Measurements from ENCODE around the gene BOD1L1. TPM values are rescaled to one million over a fixed set of nuclear protein-coding genes. Genes with fewer than 3 reads are reported as not detected.

BOD1L1 gene
- total RNA-seq, 4 donors from 2014 or later, result 33.7 to 72.2 (median 60.8) TPM

DNA sequence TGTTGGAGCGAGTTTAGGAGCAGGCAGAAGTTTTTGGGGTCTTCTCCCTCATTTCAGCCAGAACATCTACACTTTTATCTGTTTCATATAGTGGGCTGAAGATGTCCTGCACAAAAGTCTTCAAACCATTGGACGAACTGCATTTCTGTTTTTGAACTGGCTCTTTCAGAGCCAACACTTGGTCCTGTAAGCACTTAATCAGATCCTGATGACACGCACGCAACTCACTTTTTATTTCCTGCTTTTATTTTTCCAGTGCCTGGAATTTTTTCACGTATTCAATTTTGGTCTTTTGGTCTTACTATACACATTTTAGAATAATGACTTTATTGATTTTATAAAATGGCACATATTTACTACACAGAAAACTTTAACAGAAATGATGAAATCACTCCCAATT is 43.0 kb downstream of the BOD1L1 start:
- in situ Hi-C loops (cut with MboI; ENCODE audit: low pct_ligation_motif_present in 1 of 4, low pct_unique_long_range_greater_than_20kb in 1 of 4, low sequenced_read_pairs in 3 of 4) (no loop called here), intact Hi-C loops (cut with DNase I; ENCODE audit: low total_unique reads) (no loop called here)
- H3K4me1 ChIP-seq, result no peaks in the 10 kb centered on the region
- H3K9me3 ChIP-seq, result no peaks in the 10 kb centered on the region
- no peak overlapping the region for H3K4me3 ChIP-seq
- DNase-seq, result no peak
- WGBS, 2 donors (ENCODE audit: low coverage in 1 of 2), result 95 to 96% methylated on average over 3 to 5 of the region's 5 CpGs
- H3K36me3 ChIP-seq, result peaks cover 0 to 87% (median 31%) of the 10 kb centered on the region in 4 donors
- H3K27ac ChIP-seq, result no peak overlapping the region
- TF ChIP-seq POLR2A (IDR thresholded peaks at IDR 0.05) (no peak), EP300 (IDR thresholded peaks at IDR 0.05; ENCODE audit: low read depth) (no peak), CTCF (IDR thresholded peaks at IDR 0.05) (no peak), POLR2AphosphoS5 (IDR thresholded peaks at IDR 0.05) (no peak)
- H3K27me3 ChIP-seq, result no peaks in the 10 kb centered on the region

DNA sequence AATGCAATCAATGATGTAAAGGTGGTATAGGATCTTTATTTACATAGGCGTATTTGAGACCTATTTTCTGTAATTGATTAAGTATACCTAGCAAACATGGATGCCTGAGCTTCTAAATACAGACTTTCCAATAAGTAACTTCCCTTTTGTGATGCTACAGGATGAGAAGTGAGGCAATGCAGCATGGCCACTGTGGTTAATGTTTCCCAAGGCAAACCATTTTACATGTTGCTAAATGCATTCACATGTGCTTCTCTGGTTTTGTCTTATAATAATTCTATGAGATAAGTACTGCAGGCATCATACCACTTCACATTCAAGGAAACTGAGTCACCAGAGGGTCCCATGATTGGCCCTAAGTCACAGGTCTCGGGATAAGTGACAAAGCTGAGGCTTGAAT is 47.5 kb downstream of the BOD1L1 start:
- Histone ChIP-seq H3K27ac (no peak overlapping the region), H3K36me3 (peaks cover 4 to 88% (median 28%) of the 10 kb centered on the region in 4 donors), H3K4me3 (no peak overlapping the region), H3K4me1 (no peaks in the 10 kb centered on the region), H3K27me3 (no peaks in the 10 kb centered on the region), H3K9me3 (no peaks in the 10 kb centered on the region)
- TF ChIP-seq POLR2A (IDR thresholded peaks at IDR 0.05) (no peak), EP300 (IDR thresholded peaks at IDR 0.05; ENCODE audit: low read depth) (no peak), CTCF (IDR thresholded peaks at IDR 0.05) (no peak), POLR2AphosphoS5 (IDR thresholded peaks at IDR 0.05) (no peak)
- WGBS, 2 donors (ENCODE audit: low coverage in 1 of 2), result 95 to 99% methylated on average over 2 of the region's 2 CpGs
- in situ Hi-C loops (cut with MboI; ENCODE audit: low pct_ligation_motif_present in 1 of 4, low pct_unique_long_range_greater_than_20kb in 1 of 4, low sequenced_read_pairs in 3 of 4), result no loop called here
- intact Hi-C loops (cut with DNase I; ENCODE audit: low total_unique reads), result no loop called here
- no peak for DNase-seq

- 86 to 94% methylated on average over 2 to 3 of the region's 3 CpGs for WGBS, 2 donors (ENCODE audit: low coverage in 1 of 2)
- in situ Hi-C loops (cut with MboI; ENCODE audit: low pct_ligation_motif_present in 1 of 4, low pct_unique_long_range_greater_than_20kb in 1 of 4, low sequenced_read_pairs in 3 of 4) (no loop called here), intact Hi-C loops (cut with DNase I; ENCODE audit: low total_unique reads) (no loop called here)
- TF ChIP-seq POLR2AphosphoS5 (IDR thresholded peaks at IDR 0.05) (no peak), CTCF (IDR thresholded peaks at IDR 0.05) (no peak), EP300 (IDR thresholded peaks at IDR 0.05; ENCODE audit: low read depth) (no peak), POLR2A (IDR thresholded peaks at IDR 0.05) (no peak)
- H3K27me3 ChIP-seq, result no peaks in the 10 kb centered on the region
- DNase-seq, result no peak
- no peak overlapping the region for H3K4me3 ChIP-seq
- H3K36me3 ChIP-seq, result peaks cover 4 to 84% (median 32%) of the 10 kb centered on the region in 4 donors
- H3K27ac ChIP-seq, result no peak overlapping the region
- no peaks in the 10 kb centered on the region for H3K4me1 ChIP-seq
- no peaks in the 10 kb centered on the region for H3K9me3 ChIP-seq
Measured at GRCh38 chr4:13577660-13578059, 49.9 kb downstream of the BOD1L1 start.

DNA sequence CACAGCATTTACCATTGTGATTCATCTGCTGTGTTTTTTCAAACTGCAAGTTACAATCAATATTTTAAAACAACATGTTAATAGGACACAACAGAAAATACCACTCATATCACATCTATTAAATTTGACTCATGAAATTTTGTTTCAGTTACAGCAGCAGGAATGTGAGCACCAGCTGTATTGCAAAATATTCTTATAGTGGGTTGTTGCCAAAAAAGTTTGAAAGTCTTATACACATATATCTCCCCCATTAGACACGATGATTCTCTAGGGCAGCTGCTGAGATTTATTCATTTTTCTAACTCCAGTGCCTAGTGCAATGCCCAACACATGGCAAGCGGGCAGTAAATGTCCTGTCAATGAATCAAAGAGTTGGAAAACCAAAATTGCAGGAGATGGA is 56.6 kb downstream of the BOD1L1 start:
- in situ Hi-C loops (cut with MboI; ENCODE audit: low pct_ligation_motif_present in 1 of 4, low pct_unique_long_range_greater_than_20kb in 1 of 4, low sequenced_read_pairs in 3 of 4), result loop anchor here in 1 of 4 donors (25.0 kb wide), 1 partner anchor 834 kb away; no protein-coding TSS in a partner anchor
- 86 to 89% methylated on average over 2 of the region's 2 CpGs for WGBS, 2 donors (ENCODE audit: low coverage in 1 of 2)
- peaks cover 0 to 60% (median 31%) of the 10 kb centered on the region in 4 donors for H3K36me3 ChIP-seq

More for the DNA sequence above, 56.6 kb downstream of the BOD1L1 start:
- Histone ChIP-seq H3K27me3 (no peaks in the 10 kb centered on the region), H3K4me3 (no peak overlapping the region), H3K4me1 (no peaks in the 10 kb centered on the region), H3K27ac (no peak overlapping the region), H3K9me3 (no peaks in the 10 kb centered on the region)
- intact Hi-C loops (cut with DNase I; ENCODE audit: low total_unique reads), result no loop called here
- TF ChIP-seq POLR2A (IDR thresholded peaks at IDR 0.05) (no peak), CTCF (IDR thresholded peaks at IDR 0.05) (no peak), EP300 (IDR thresholded peaks at IDR 0.05; ENCODE audit: low read depth) (no peak), POLR2AphosphoS5 (IDR thresholded peaks at IDR 0.05) (no peak)
- DNase-seq, result no peak

Data from transverse colon (tissue), 4 donors.